T47D (cell line): Measurements from ENCODE around the gene KRTAP5-6.

Experiments
- DNase-seq, 2 experiments: peaks; one replicate each; pipeline versions ENCODE4 v3.0.0 to v3.0.0-alpha.2; 2011 to 2012; ENCODE audit warnings: low read depth in 1 of 2, low spot score in 1 of 2
- JUND ChIP-seq: IDR thresholded peaks from 2 replicates; pipeline ENCODE4 v1.6.1; 2012; ENCODE audit warnings: low read depth
- in situ Hi-C: cut with HindIII; loops from 2 replicates; pipeline ENCODE4 v1.10.0; 2016; ENCODE audit warnings: low sequenced_read_pairs, low pct_unique_long_range_greater_than_20kb

KRTAP5-6 gene

DNA sequence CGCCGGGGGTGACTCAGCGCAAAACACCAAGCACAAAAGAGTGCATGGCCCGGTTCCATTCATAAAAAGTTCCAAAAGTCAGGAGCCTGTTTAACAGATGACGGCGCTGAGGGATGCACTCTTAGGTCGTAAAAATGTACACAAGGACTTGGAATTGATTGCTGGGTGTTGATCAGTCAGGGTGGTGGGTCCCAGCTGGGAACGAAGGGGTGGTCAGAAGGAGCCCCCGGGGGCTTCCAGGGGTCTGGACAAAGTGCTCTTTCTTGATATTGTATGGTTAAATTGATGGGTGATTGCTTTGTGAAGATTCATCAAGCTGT, 32.7 kb downstream of the KRTAP5-6 start:
- no peak for TF ChIP-seq JUND
- DNase-seq: no peak
- in situ Hi-C loops: no loop called here

DNA sequence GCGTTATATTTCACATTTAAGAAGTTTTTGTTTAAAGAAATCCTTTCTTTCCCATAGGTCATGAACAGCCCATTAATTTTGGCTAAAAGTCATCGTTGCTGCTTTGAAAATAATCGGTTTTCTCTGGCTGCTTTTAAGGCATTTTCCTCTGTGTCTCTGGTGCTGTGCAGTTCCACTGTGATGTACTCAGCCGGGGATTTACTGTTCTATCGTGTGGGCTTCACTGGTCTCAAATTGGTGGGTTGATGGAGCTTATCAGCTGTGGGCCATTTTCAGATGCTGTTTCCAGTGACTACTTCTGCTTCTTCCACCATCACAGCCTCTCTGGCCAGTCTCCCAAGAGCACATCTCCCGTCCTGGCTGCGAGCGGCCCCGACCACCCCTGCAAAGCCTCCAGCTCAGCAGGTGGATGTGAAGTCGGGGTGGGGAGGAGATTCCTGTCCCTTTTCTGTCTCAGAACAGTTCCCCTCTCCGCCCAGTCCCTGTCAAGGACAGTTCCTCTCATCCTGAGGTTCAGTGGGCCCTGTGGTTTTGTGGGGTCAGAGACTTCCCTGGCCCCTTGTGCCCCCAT, 33.1 kb downstream of the KRTAP5-6 start:
- in situ Hi-C loops: no loop called here
- no peak for TF ChIP-seq JUND
- DNase-seq: no peak

GRCh38 chr11:1731451-1732059, 34.6 kb downstream of the KRTAP5-6 start:
- TF ChIP-seq JUND: no peak
- in situ Hi-C loops: no loop called here
- peak in 1 of 2 experiments; percentile 14 for DNase-seq

DNA sequence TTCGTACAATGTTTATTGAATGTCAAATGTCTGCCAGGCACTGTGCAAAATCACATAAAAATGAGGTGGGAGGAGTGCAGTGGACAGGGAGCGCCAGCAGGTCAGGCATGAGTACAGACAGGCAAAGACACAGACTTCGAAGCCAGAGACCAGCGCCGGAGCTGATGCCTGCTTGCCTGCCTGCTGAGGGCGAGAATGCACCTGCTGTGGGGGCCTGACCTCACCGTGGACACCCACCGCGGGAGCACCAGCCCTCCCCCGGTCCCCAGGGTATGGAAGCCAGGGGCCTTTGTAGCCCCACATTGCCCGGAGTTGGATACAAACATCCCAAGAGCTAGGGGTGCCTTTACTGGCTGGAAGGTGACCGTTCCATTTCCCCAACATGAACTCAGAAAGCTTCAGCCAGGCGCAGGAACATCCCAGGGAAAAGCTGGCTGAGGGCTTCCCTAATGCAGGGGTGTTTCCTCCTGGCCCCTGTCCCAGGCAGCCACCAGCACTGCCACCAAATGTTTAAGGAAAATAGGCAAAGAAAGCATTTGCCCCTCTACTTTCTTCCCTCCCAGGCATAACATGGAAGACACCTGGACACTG, 35.5 kb downstream of the KRTAP5-6 start:
- DNase-seq: peak in 1 of 2 experiments; percentile 23
- in situ Hi-C loops: no loop called here
- no peak for TF ChIP-seq JUND

- peak in 1 of 2 experiments; percentile 51 for DNase-seq
- in situ Hi-C loops: no loop called here
- TF ChIP-seq JUND: no peak
These were observed 36.2 kb downstream of the KRTAP5-6 start for GRCh38 chr11:1733009-1733715.

- no peak for TF ChIP-seq JUND
- in situ Hi-C loops: no loop called here
- peak in 1 of 2 experiments; percentile 45 for DNase-seq
These were observed 37.0 kb downstream of the KRTAP5-6 start for GRCh38 chr11:1733716-1734640.

DNA sequence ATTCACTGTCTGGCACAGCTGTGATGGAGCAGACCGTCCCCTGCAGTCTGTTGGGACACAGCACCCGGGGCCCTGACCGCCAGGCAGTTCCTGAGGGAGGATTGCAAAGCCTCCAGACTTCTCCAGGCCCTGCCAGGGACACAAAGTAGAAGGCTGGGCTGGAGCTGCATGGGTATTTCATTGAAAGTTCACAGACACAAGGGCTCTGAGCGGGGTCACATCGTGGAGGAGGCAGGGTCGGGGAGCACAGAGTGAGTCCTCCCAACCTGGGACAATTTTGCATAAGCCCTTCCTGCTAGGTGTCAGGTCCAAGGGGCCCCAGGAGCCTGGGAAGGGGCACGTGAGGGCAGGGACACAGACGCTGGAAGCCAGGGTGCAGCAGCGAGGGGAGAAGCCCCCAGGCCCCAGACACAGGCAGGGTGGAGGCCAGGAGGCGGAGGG, 37.7 kb downstream of the KRTAP5-6 start:
- peak in 1 of 2 experiments; percentile 43 for DNase-seq
- TF ChIP-seq JUND: no peak
- in situ Hi-C loops: no loop called here

DNA sequence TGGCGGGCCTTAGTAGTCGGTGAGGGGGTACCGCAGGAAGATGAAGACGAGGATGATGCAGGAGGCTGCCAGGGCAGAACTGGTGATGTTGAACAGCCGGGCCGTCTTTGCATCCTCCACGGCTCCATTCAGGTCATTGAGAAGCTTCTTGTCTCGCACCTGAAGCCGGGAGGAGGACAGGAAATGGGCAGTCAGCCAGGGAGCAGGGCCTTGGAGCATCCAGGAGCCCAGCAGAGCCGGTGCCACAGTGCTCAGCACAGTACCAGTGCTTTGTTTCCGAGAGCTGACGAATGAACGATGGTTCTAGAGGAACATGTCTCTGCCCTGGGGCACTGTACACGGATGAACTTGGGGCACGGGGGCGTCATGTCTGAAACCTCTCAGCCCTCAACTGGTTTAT, 38.3 kb downstream of the KRTAP5-6 start:
- in situ Hi-C loops: no loop called here
- DNase-seq: peak in 1 of 2 experiments; percentile 74
- no peak for TF ChIP-seq JUND

GRCh38 chr11:1736447-1736992, 39.5 kb downstream of the KRTAP5-6 start:
- in situ Hi-C loops: no loop called here
- peak in 1 of 2 experiments; percentile 87 for DNase-seq
- TF ChIP-seq JUND: no peak

DNA sequence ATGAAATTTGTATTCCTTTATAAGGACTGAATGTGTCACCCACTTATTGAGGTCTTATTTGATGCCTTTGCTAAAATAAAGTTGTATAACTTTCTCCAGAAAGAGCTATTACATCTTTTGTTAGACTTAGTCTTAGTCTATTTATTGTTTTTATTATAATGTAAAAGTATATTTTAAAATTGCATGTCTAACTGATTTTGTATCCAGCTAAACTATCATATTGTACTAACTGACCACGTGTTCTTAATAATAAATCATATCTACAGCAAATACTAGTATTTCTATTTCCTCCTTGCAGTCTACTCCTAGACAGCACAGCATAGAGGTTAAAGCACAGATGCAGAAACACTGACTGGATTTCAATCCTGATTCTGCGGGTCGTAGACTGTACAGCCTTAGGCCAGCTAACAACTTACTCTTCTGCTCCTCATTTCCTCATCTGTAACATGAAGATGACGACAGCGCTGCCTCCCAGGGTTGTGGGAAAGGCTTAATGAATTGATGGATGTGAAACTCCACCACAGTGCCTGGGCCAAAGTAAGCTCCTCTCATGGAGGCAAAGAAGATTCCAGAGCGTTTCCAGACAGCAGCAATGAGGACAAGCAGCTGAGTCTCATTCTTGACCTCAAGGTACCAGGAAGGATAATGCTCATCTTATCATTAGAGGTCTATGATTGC, 40.2 kb downstream of the KRTAP5-6 start:
- no peak for TF ChIP-seq JUND
- peak in 1 of 2 experiments; percentile 76 for DNase-seq
- in situ Hi-C loops: no loop called here

GRCh38 chr11:1738380-1738779, 41.4 kb downstream of the KRTAP5-6 start:
- peak in 1 of 2 experiments; percentile 74 for DNase-seq
- no peak for TF ChIP-seq JUND
- in situ Hi-C loops: no loop called here
